ENCODE measurements around the gene DHX16.

The DHX16 gene

GRCh38 chr6:30612213-30612612 is 60.6 kb downstream of the DHX16 start:
- TF ChIP-seq MAX (IDR thresholded peaks at IDR 0.05) (no peak), TEAD4 (IDR thresholded peaks at IDR 0.05) (no peak), REST (IDR thresholded peaks at IDR 0.05; ENCODE audit: low read depth) (no peak), CEBPB (IDR thresholded peaks at IDR 0.05) (no peak), EP300 (IDR thresholded peaks at IDR 0.05; ENCODE audit: borderline replicate concordance) (no peak), TAF1 (IDR thresholded peaks at IDR 0.05; ENCODE audit: low read depth) (no peak)

GRCh38 chr6:30611856-30612194 is 61.0 kb downstream of the DHX16 start:
- no peak for TF ChIP-seq EGR1 (IDR thresholded peaks at IDR 0.05)
- TF ChIP-seq EP300 (IDR thresholded peaks at IDR 0.05; ENCODE audit: borderline replicate concordance): no peak
- no peak for TF ChIP-seq REST (IDR thresholded peaks at IDR 0.05; ENCODE audit: low read depth)
- no peak for TF ChIP-seq CEBPB (IDR thresholded peaks at IDR 0.05)
- TF ChIP-seq FOXM1 (IDR thresholded peaks at IDR 0.05; ENCODE audit: borderline replicate concordance, low read depth): no peak
- TF ChIP-seq MAX (IDR thresholded peaks at IDR 0.05): no peak
- TF ChIP-seq YY1 (IDR thresholded peaks at IDR 0.05; ENCODE audit: low read depth): no peak
- TF ChIP-seq ZBTB7A (IDR thresholded peaks at IDR 0.05; ENCODE audit: low read depth): no peak

GRCh38 chr6:30611150-30611855 is 61.5 kb downstream of the DHX16 start:
- TF ChIP-seq USF1 (IDR thresholded peaks at IDR 0.05) (no peak), REST (IDR thresholded peaks at IDR 0.05; ENCODE audit: low read depth) (no peak), ZBTB7A (IDR thresholded peaks at IDR 0.05; ENCODE audit: low read depth) (no peak), TAF1 (IDR thresholded peaks at IDR 0.05; ENCODE audit: low read depth) (no peak), FOXM1 (IDR thresholded peaks at IDR 0.05; ENCODE audit: borderline replicate concordance, low read depth) (no peak), YY1 (IDR thresholded peaks at IDR 0.05; ENCODE audit: low read depth) (no peak), TCF12 (IDR thresholded peaks at IDR 0.05; ENCODE audit: low read depth) (no peak), CREB1 (IDR thresholded peaks at IDR 0.05; ENCODE audit: low read depth) (no peak), EGR1 (IDR thresholded peaks at IDR 0.05) (no peak), RAD21 (IDR thresholded peaks at IDR 0.05; ENCODE audit: low read depth) (no peak), NFIC (IDR thresholded peaks at IDR 0.05) (no peak), MAX (IDR thresholded peaks at IDR 0.05) (no peak), EP300 (IDR thresholded peaks at IDR 0.05; ENCODE audit: borderline replicate concordance) (no peak), CEBPB (IDR thresholded peaks at IDR 0.05) (no peak), TEAD4 (IDR thresholded peaks at IDR 0.05) (no peak)

- TF ChIP-seq TCF12 (IDR thresholded peaks at IDR 0.05; ENCODE audit: low read depth): no peak
- no peak for TF ChIP-seq CEBPB (IDR thresholded peaks at IDR 0.05)
- no peak for TF ChIP-seq ZBTB7A (IDR thresholded peaks at IDR 0.05; ENCODE audit: low read depth)
- no peak for TF ChIP-seq CREB1 (IDR thresholded peaks at IDR 0.05; ENCODE audit: low read depth)
- no peak for TF ChIP-seq TEAD4 (IDR thresholded peaks at IDR 0.05)
- no peak for TF ChIP-seq TAF1 (IDR thresholded peaks at IDR 0.05; ENCODE audit: low read depth)
- no peak for TF ChIP-seq EGR1 (IDR thresholded peaks at IDR 0.05)
- TF ChIP-seq YY1 (IDR thresholded peaks at IDR 0.05; ENCODE audit: low read depth): no peak
- no peak for TF ChIP-seq NFIC (IDR thresholded peaks at IDR 0.05)
- TF ChIP-seq USF1 (IDR thresholded peaks at IDR 0.05): no peak
- no peak for TF ChIP-seq RAD21 (IDR thresholded peaks at IDR 0.05; ENCODE audit: low read depth)
Measured at GRCh38 chr6:30610065-30610464, 62.7 kb downstream of the DHX16 start.
